TTC549 (cell line): ENCODE data around the gene EPHA1.
"Not testable (repeated sequence)": the region's sequence is repeated elsewhere in the genome, so short reads cannot be mapped to it uniquely, and the experiment has no call there.

Source experiments
- FAIRE-seq: peaks from 2 replicates; lab custom pipeline; 2012; peaks lifted over from hg19 to GRCh38; lab: Jason Lieb, UNC

Gene EPHA1

DNA sequence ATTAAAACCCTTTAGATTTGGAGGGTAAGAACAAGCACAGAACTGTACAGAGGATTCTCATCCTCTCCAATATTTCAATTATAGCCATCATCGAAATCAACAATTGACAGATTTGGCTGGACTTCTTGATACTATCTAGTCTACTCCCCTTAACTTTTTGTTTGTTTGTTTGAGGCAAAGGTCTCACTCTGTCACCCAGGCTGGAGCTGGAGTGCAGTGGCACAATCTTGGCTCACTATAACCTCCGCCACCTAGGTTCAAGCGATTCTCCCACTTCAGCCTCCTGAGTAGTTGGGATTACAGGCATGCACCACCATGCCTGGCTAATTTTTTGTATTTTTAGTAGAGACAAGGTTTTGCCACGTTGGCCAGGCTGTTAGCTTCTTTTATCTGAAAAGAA is 6.4 kb downstream of the EPHA1 start:
- not testable (repeated sequence) for FAIRE-seq

GRCh38 chr7:143401265-143401664 is 7.4 kb downstream of the EPHA1 start:
- no peak for FAIRE-seq

DNA sequence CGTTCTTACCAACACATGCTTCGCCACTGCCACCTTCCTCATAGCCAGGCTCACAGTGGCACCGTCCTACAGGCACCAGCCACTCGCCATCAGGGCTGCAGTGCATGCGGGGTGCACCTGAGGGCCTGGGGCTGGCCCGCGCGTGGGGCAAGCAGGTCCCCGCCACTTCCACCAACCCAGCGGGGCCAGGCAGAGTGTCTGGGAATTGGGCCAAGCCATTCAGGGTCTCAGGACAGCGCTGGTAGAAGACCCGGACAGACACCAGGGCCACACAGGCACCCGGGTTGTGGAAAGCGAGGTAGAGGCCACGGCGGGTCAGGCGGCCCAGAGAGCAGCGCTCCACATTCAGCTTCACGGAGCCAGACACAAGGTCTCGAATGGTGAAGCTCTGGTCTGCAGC is 9.0 kb downstream of the EPHA1 start:
- FAIRE-seq: no peak

DNA sequence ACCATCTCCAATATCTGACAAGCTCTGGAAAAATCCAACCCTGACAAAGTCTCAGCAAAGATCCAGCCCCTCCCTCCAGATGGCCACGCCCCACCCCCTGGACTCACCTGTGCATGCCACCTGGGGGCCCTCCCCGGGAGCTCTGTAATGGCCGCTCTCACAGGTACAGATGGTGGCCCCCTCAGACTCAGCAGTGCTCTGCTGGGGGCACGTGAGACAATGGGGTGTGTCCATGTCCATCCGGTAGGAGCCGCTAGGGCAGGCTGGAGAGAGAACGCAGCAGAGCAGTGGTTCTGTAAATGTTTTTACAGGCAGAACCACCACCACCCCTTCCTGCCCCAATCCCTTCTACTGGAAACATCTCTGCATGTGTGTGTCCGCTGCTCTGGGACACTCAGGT is 9.5 kb downstream of the EPHA1 start:
- no peak for FAIRE-seq

DNA sequence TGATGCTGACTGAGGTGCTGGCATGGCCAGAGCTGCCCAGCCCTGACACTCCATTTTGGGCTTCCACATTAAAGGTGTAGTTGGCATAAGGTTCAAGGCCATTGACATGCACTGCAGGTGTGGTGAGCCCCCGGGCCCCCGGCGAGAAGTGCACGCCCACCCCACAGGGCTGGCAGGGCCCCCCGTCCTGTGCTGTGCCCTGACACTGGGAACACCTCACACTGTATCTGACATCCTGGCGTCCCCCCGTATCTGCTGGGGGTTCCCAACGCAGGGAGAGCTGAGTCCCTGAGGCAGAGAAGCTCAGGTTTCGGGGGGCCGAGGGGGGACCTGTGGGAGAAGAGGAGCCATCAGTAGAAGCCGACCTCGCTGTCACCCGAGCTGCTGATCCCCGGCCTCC is 10.0 kb downstream of the EPHA1 start:
- no peak for FAIRE-seq

DNA sequence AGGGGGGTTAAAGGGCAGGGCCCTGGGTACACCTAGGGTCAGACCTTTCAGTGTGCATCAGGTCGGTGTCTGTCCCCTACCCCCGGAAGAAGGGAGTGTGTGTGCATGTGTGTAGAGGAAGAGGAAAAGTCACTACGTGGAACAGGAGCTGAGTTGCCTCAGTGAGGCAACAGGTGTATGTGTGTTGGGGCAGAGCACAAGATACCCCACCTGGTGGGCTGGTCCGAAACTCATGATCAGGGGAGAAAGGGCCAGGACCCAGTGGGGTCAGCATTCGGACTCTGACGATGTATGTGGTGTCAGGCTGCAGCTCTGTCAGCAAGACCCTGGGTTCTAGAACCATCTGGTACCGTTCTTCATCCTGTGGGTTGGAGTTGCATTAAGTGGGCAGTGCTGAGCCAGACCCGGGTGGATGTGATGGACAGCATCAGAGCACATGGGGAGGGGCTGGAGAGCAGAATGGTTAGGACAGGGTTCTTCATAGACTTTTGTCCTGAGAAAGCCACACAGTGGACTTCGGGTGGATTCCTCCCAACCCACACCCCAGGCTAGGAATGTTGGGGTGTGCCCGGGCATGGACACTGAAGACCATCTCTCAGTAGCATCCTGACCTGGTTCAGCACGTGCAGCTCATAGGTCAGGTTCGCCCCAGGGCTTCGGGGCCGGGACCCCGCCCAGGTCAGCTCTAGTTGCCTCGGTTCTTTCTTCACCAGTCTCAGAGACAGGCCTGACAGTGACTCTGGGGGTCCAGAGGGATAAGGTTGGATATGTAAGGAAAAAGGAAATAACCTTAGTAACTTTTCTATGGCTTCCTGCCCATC is 10.7 kb downstream of the EPHA1 start:
- FAIRE-seq: no peak

DNA sequence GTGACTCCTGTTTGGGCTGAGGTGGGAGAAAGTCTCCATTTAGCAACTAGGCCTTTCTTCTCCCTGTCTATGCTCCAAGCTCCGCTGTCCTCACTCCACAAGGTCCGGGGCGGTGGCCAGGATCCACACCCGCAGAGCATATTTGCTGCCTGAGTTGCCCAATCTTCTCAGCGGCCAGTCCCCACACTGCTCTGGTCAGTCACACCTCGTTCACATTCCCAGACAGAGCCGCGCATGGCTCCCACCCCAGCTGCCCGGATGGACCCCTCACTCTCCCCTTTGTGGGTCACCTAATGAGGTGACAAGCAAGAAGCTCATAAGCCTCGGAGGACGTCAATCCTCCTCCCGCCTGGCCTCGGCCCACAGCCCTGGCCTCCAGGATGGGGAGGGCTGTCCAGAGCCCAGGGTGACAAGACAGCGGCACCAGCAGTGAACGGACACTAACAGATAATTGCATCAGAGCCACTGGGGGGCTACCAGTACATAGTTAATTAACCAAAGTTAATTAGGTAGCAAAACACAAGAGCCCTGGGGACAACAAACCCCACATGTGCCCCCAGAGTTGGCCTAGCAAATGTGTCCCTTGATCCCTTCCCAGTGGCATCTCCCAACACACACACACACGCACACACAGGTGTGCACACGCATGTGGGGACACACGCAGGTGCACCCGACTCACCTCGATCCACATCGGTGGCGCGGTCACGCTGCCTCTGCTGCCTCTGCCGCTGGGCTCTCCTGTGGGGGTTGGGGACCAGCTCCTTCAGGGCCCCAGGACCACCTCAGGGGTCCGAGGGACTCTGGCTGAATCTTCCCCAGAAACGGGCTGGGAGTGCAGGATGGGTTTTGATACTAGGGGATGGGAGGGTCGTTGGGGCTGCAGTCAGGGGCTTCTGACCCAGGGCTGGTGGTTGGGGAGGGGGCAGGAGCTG is 11.8 kb downstream of the EPHA1 start:
- no peak for FAIRE-seq

DNA sequence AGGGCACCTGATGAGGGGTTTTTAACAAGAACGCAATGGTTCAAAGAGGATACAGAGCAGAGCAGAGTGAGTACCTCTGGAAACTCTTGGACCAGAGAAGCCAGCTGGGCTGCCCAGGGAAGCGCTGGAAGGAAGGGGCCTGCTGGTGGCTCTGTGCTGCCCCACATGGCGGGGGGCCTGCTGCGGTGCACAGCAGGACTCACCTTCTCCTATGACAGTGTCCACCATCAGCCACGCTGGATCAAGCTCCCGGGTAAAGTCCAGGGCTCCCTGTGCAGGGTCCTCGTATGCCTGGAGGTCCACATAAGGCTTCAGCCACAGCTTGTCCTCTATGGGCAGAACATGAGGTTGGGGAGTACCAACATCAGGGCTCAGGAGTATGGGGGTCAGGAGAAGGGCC is 12.5 kb downstream of the EPHA1 start:
- no peak for FAIRE-seq

- FAIRE-seq: no peak
Observed at GRCh38 chr7:143395187-143396149, 13.2 kb downstream of the EPHA1 start.

DNA sequence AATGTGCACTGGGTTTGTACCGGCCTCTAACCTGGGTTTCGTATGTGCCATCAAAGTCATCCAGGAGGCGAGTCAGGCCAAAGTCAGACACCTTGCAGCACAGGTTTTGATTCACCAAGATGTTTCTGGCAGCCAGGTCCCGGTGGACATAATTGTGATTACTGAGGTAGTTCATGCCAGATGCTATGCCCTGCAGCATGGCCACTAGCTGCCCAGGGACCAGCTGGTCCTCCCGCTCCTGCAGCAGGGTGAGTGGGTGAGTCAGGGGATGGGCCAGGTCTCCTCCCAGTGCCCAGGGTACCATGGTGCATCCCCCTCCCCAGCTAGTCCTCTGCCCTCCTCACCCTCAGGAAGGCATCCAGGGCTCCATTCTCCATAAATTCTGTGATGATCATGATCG is 13.9 kb downstream of the EPHA1 start:
- no peak for FAIRE-seq

DNA sequence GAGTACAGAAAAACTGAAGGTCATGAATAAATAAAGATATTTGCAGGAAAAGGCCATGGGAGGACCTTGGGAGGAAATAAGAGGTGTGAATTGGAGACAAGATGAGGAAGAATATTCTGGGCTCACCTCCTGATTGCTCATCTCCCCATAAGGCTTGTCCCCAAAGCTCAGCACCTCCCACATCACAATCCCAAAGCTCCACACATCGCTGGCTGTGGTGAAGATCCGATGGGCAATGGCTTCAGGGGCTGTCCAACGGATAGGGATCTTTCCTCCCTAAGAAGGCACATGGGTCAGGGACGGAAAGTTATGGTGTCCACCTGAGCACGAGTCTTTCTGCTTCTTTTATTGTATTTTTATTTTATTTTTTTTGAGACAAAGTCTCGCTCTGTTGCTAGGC is 14.6 kb downstream of the EPHA1 start:
- FAIRE-seq: no peak

- FAIRE-seq: no peak
Observed at GRCh38 chr7:143393267-143394041, 15.2 kb downstream of the EPHA1 start.

GRCh38 chr7:143392875-143393266 is 15.8 kb downstream of the EPHA1 start:
- no peak for FAIRE-seq

DNA sequence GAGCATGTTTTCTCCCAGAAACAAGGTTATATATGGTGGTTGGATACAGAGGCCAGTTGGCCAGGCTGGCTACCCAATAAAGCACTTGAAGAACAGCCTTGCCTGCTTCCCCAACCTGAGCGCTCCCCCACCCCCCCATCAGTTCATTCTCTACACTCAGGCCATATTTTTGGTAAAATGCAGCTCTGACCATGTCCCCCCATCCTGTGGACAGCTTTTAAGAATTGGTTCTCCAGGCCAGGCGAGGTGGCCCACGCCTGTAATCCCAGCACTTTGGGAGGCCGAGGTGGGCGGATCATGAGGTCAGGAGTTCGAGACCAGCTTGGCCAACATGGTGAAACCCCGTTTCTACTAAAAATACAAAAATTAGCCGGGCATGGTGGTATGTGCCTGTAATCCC is 16.2 kb downstream of the EPHA1 start:
- not testable (repeated sequence) for FAIRE-seq

- FAIRE-seq: no peak
Observed at GRCh38 chr7:143391462-143392404, 16.9 kb downstream of the EPHA1 start.

GRCh38 chr7:143390773-143391317 is 17.8 kb downstream of the EPHA1 start:
- no peak for FAIRE-seq

- FAIRE-seq: no peak
Observed at GRCh38 chr7:143390104-143390772, 18.4 kb downstream of the EPHA1 start.

GRCh38 chr7:143389316-143390103 is 19.1 kb downstream of the EPHA1 start:
- no peak for FAIRE-seq
